ENCODE measurements around the gene VSIG4.

The VSIG4 gene

DNA sequence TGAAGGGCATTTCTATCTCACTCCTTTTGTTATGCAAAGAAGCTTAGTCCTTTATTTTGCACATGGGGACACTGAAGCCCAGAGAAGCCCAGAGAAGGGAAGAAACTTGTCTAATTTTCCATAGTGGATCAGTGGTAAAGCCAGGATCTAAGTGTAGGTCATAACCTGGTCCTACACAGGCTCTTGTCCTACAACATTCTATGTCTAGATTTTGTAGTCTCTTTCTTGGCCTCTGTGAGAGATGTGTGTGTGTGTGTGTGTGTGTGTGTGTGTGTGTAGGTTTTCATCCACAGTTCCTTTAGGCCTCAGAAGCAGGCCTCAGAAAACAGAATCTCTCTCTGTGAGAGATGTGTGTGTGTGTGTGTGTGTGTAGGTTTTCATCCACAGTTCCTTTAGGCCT lies 38.3 kb downstream of the VSIG4 start:
- no peak overlapping the region for H3K9ac ChIP-seq (ENCODE audit: low read length)
- no peaks in the 10 kb centered on the region for H3K9me3 ChIP-seq (ENCODE audit: control insufficient read depth, low read length)
- H3K36me3 ChIP-seq (ENCODE audit: control insufficient read depth, insufficient read depth, low read length): no peaks in the 10 kb centered on the region
- H3K27me3 ChIP-seq (ENCODE audit: control insufficient read depth, insufficient read depth, low read length): no peaks in the 10 kb centered on the region
- H3K4me3 ChIP-seq (ENCODE audit: low read length): no peak overlapping the region
- no peaks in the 10 kb centered on the region for H3K4me1 ChIP-seq (ENCODE audit: control insufficient read depth, insufficient read depth, low read length)

DNA sequence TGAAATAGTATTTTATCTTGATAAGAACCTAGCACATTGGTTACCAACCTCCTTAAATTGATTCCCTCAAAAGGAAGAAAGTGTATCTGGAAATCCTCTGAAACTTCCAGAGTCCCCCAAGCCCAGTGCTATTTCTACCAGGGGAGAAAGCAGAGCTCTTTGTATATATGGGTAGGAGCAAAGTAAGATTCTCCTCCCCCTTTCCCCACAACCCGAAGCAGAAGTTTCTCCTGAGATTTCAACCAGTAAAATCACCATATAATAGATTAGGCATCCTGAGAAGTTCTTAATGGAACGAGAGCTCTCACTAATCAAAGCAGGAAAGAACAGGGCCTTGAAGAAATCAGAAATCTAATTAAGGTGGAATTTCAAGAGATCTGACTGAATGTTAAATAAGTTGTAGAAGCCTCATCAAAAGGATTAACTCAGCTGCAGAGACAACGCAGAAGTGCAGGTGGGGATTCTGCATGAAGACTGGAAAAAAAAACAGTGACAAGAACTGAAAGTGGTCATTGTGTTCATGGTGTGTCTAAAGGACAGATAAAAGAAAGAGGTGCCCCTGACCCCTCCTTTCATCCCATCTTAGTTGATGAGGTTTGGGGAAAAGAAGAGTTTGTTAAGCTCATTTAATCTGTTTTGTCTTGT lies 39.1 kb downstream of the VSIG4 start:
- H3K27me3 ChIP-seq (ENCODE audit: control insufficient read depth, insufficient read depth, low read length): no peaks in the 10 kb centered on the region
- H3K9ac ChIP-seq (ENCODE audit: low read length): no peak overlapping the region
- no peaks in the 10 kb centered on the region for H3K4me1 ChIP-seq (ENCODE audit: control insufficient read depth, insufficient read depth, low read length)
- no peak overlapping the region for H3K4me3 ChIP-seq (ENCODE audit: low read length)
- no peaks in the 10 kb centered on the region for H3K36me3 ChIP-seq (ENCODE audit: control insufficient read depth, insufficient read depth, low read length)
- no peaks in the 10 kb centered on the region for H3K9me3 ChIP-seq (ENCODE audit: control insufficient read depth, low read length)

DNA sequence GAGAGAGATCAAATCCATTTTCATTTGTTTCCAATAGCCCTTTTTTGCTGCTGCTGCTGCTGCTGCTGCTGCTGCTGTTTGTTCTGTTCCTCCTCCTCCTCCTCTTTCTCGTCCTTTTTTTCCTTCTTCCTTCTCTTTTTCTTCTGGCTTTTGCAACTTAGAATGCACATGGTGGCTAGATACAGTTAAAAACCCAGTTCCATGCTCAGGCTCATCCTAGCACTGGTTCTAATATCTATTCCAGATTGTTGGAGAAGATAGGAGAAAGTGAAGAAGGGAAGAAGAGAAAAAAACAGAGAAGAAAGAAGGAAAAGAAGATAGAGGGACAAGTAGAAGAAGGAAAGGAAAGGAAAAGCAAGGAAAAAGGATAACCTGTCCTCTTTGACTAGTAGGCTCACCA lies 39.7 kb downstream of the VSIG4 start:
- Histone ChIP-seq H3K27me3 (ENCODE audit: control insufficient read depth, insufficient read depth, low read length) (no peaks in the 10 kb centered on the region), H3K4me1 (ENCODE audit: control insufficient read depth, insufficient read depth, low read length) (no peaks in the 10 kb centered on the region), H3K9me3 (ENCODE audit: control insufficient read depth, low read length) (no peaks in the 10 kb centered on the region), H3K36me3 (ENCODE audit: control insufficient read depth, insufficient read depth, low read length) (no peaks in the 10 kb centered on the region), H3K4me3 (ENCODE audit: low read length) (no peak overlapping the region), H3K9ac (ENCODE audit: low read length) (no peak overlapping the region)

DNA sequence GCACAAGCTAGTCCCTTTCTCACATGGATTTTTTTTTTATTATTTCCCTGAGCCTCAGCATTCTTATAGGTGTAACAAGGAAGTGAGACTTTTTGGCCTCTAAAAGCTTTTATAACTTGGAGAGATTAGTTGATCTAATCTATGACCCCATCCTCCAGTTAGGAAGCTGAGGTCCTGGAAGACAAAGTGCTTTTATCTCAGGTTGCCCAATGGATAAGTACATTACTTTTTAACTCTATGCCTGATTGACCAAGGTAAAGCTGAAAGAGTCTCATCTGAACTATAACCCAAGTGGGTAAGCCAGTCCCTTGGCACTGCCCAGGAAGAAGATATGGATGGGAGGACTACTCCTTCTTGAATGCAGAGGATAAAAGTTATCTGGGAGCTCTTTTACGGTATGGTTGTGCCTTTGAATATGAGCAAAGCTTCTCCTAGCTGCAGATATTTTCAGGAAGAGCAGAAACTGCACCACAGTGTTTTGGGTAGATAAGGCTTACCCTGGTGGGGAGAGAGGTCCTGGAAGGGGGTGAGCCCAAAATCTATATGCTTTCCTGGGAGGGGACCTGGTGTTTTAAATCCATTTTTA lies 40.2 kb downstream of the VSIG4 start:
- H3K27me3 ChIP-seq (ENCODE audit: control insufficient read depth, insufficient read depth, low read length): no peaks in the 10 kb centered on the region
- H3K4me3 ChIP-seq (ENCODE audit: low read length): no peak overlapping the region
- no peak overlapping the region for H3K9ac ChIP-seq (ENCODE audit: low read length)
- no peaks in the 10 kb centered on the region for H3K4me1 ChIP-seq (ENCODE audit: control insufficient read depth, insufficient read depth, low read length)
- H3K9me3 ChIP-seq (ENCODE audit: control insufficient read depth, low read length): no peaks in the 10 kb centered on the region
- H3K36me3 ChIP-seq (ENCODE audit: control insufficient read depth, insufficient read depth, low read length): no peaks in the 10 kb centered on the region

DNA sequence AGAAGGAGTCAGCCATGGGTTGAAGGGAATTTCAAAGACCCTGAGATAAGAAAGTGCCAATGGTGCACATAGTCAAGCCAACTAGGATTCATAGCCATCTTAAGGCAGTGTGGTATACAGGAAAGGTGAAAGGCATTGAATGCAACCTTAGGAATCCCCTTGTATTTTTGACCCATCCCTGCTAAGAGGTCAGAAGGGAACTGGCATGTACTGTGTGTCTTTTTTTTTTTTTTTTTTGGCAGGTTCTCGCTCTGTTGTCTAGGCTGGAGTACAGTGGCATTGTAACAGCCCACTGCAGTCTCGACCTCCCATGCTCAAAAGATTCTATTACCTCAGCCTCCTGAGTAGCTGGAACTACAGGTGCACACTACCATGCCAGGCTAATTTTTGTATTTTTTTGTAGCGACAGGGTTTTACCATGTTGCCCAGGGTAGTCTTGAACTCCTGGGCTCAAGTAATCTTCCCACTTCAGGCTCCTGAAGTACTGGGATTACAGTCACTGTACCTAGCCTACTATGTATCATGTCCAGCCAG lies 40.8 kb downstream of the VSIG4 start:
- H3K4me1 ChIP-seq (ENCODE audit: control insufficient read depth, insufficient read depth, low read length): no peaks in the 10 kb centered on the region
- H3K27me3 ChIP-seq (ENCODE audit: control insufficient read depth, insufficient read depth, low read length): no peaks in the 10 kb centered on the region
- no peak overlapping the region for H3K9ac ChIP-seq (ENCODE audit: low read length)
- H3K9me3 ChIP-seq (ENCODE audit: control insufficient read depth, low read length): no peaks in the 10 kb centered on the region
- no peaks in the 10 kb centered on the region for H3K36me3 ChIP-seq (ENCODE audit: control insufficient read depth, insufficient read depth, low read length)
- H3K4me3 ChIP-seq (ENCODE audit: low read length): no peak overlapping the region

DNA sequence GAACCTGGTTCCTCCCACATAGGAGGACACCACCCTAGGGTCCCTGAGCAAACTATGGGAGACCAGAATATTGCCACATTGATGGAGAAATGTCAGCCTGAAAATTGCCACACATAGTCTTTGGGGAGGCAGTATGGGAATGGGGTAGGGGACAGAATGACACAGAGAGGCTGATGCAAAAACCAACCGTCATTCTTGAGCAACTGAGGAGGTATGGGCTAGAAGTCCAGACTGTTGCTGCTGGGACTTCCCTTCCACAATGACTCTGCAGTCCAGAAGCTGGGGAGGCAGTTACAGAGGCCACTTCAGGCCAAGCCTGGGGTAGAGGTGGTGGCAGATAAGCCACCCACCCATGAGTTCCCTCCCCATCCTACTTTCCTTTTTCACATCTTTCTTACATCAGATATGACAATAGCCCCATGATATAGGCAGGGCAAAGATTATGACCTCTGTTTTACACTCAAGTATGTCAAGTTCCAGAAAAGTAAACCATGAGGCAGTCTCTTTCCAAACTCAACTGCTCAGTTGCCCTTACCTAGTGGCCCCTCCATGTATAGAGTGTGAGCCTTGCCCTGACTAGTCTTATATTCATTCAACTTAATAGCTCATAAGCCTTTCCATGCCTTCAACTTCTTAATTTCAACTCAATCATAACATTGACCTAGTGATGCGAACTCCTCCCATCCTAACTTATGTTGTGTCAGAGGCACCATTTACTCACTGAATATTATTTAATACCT lies 41.7 kb downstream of the VSIG4 start:
- Histone ChIP-seq H3K9me3 (ENCODE audit: control insufficient read depth, low read length) (no peaks in the 10 kb centered on the region), H3K27me3 (ENCODE audit: control insufficient read depth, insufficient read depth, low read length) (no peaks in the 10 kb centered on the region), H3K4me3 (ENCODE audit: low read length) (no peak overlapping the region), H3K9ac (ENCODE audit: low read length) (no peak overlapping the region), H3K4me1 (ENCODE audit: control insufficient read depth, insufficient read depth, low read length) (no peaks in the 10 kb centered on the region), H3K36me3 (ENCODE audit: control insufficient read depth, insufficient read depth, low read length) (no peaks in the 10 kb centered on the region)

DNA sequence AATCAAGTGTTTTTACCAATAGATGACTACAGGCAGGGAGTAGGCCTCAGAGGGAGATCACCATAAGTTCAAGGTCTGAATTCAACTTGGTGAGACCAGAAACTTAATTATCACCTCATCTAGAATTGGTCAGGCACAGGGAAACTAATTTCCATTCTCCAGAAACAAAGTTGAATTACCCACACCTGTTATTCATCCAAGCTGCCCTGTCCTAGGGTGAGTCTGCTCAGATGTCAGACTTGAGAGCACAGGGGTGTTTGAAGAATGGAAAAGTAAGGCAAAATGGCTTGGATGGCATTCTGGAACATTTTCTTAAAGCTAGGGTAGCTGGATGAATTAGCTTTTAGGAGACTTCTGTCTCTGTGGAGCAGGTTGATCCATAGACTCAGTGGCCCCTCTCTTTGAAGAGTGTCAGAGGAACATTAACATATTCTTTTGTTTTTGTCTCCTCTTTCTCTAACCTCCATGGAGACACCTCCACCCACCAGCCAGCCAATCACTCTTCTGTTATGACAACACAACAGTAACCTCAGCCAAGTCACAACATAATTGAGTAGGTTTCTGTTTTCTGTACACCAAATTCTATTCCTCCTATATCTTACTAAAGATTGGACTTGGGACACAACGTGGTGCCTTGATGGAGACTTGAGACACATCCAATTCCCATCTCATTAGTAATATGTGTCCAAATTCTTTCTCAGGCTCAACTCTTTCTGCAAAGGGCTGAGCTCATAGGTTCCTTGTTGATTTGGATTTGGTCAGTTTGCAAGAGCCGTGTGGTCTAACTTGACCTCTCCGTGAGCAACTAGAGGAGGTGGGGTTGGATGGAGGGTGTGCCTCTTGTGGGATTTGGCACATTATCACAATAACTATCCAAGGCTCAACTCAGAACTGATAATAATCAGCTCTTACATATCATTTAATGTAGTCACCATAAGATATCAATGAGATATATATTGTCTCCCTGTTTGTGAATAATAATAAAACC lies 45.1 kb downstream of the VSIG4 start:
- H3K36me3 ChIP-seq (ENCODE audit: control insufficient read depth, insufficient read depth, low read length): no peaks in the 10 kb centered on the region
- H3K4me3 ChIP-seq (ENCODE audit: low read length): no peak overlapping the region
- H3K27me3 ChIP-seq (ENCODE audit: control insufficient read depth, insufficient read depth, low read length): no peaks in the 10 kb centered on the region
- H3K9me3 ChIP-seq (ENCODE audit: control insufficient read depth, low read length): no peaks in the 10 kb centered on the region
- no peak overlapping the region for H3K9ac ChIP-seq (ENCODE audit: low read length)
- H3K4me1 ChIP-seq (ENCODE audit: control insufficient read depth, insufficient read depth, low read length): no peaks in the 10 kb centered on the region

DNA sequence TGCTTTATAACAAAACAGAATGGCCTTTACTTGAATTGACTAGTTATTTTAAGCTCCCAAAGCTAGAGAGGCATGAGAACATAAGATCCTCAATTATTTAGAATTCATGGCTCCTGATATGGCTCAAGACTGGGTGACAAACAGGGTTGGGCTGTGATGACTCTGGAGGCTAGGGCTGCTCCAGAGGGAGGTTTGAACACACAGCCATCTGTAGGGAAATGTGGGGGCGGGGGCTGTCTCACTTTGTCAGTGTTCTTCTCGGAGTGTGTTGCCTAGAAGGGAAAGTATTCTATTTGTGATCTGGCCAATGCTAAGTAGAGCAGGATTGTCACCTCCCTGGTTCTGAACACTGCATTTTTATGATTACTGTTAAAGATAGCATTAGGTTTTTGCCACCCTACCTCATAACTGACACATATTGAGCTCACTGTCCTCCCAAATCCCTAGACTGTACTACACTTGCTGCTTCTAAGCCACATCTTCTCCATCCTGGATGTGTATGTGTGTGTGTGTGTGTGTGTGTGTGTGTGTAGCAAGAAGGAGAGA lies 45.9 kb downstream of the VSIG4 start:
- no peak overlapping the region for H3K4me3 ChIP-seq (ENCODE audit: low read length)
- no peaks in the 10 kb centered on the region for H3K27me3 ChIP-seq (ENCODE audit: control insufficient read depth, insufficient read depth, low read length)
- no peaks in the 10 kb centered on the region for H3K4me1 ChIP-seq (ENCODE audit: control insufficient read depth, insufficient read depth, low read length)
- no peaks in the 10 kb centered on the region for H3K36me3 ChIP-seq (ENCODE audit: control insufficient read depth, insufficient read depth, low read length)
- no peaks in the 10 kb centered on the region for H3K9me3 ChIP-seq (ENCODE audit: control insufficient read depth, low read length)
- no peak overlapping the region for H3K9ac ChIP-seq (ENCODE audit: low read length)

DNA sequence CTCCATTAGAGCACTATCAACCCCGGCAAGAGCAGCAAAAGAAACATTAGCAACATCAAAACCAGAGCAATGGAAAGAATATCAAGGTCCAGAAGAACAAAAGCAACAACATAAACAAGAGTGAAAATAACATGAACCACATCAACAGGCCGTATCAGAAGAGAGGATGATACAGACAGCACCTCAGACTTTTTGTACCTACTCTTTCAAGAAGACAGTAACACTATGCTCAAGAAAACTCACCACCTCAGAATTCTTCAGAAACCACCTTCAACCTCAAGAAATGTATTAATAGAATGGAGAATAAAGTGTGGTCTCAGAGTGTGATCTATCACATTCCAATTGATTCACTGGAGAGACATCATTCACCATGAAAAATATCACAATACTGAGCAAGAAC lies 46.5 kb downstream of the VSIG4 start:
- Histone ChIP-seq H3K4me1 (ENCODE audit: control insufficient read depth, insufficient read depth, low read length) (no peaks in the 10 kb centered on the region), H3K36me3 (ENCODE audit: control insufficient read depth, insufficient read depth, low read length) (no peaks in the 10 kb centered on the region), H3K27me3 (ENCODE audit: control insufficient read depth, insufficient read depth, low read length) (no peaks in the 10 kb centered on the region), H3K9ac (ENCODE audit: low read length) (no peak overlapping the region), H3K4me3 (ENCODE audit: low read length) (no peak overlapping the region), H3K9me3 (ENCODE audit: control insufficient read depth, low read length) (no peaks in the 10 kb centered on the region)

DNA sequence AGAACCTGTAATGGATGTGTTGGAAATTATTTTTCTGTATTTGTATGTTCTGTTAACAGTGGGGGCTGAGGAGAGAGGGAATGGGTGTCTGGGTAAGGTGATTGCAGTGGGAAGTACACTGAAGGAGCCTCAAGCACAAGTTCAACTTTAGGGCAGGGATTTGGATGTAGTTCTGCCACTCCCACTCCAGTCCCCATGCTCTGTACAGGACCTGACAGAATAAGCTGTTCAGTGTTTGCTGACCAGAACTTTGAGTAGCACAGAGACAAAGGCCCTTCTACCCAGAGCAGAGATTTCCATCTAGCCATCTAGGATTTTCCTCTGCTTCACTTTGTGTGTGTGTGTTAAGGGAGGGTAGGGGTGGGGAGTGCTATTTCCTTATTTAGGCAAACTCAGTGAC lies 49.2 kb downstream of the VSIG4 start:
- Histone ChIP-seq H3K9me3 (ENCODE audit: control insufficient read depth, low read length) (no peaks in the 10 kb centered on the region), H3K4me1 (ENCODE audit: control insufficient read depth, insufficient read depth, low read length) (no peaks in the 10 kb centered on the region), H3K36me3 (ENCODE audit: control insufficient read depth, insufficient read depth, low read length) (no peaks in the 10 kb centered on the region), H3K4me3 (ENCODE audit: low read length) (no peak overlapping the region), H3K9ac (ENCODE audit: low read length) (no peak overlapping the region), H3K27me3 (ENCODE audit: control insufficient read depth, insufficient read depth, low read length) (no peaks in the 10 kb centered on the region)

DNA sequence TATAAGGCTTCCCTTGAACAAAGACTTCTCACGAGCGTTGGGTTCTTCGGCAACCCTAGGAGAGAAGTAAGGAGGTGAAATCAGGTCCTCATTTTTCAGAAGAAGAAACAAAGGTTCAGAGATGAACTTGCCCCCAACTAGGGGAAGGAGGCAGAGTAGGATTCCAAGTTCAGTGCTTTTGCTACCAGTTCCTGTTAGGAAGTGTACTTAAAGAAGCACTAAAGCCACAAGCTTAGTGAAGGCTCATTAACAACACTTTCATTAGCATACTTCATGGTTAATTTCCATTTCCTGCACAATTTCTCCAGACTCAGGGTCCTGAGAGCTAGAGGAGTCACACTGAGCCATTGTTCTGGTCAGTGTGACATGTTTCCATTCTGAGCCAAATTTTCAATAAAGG lies 52.1 kb downstream of the VSIG4 start:
- no peaks in the 10 kb centered on the region for H3K27me3 ChIP-seq (ENCODE audit: control insufficient read depth, insufficient read depth, low read length)
- no peaks in the 10 kb centered on the region for H3K9me3 ChIP-seq (ENCODE audit: control insufficient read depth, low read length)
- H3K4me3 ChIP-seq (ENCODE audit: low read length): no peak overlapping the region
- no peaks in the 10 kb centered on the region for H3K36me3 ChIP-seq (ENCODE audit: control insufficient read depth, insufficient read depth, low read length)
- no peaks in the 10 kb centered on the region for H3K4me1 ChIP-seq (ENCODE audit: control insufficient read depth, insufficient read depth, low read length)
- no peak overlapping the region for H3K9ac ChIP-seq (ENCODE audit: low read length)
